NCI-H345 treated with DMSO at 0.1 percent for 48 hours (cell line): ENCODE measurements around the gene PAPPA2.
"Not testable (repeated sequence)": the region's sequence is repeated elsewhere in the genome, so short reads cannot be mapped to it uniquely, and the experiment has no call there.

Experiments
- DNase-seq: peaks from one replicate; lab custom pipeline; 2025; ENCODE audit not compliant: unreplicated experiment; lab: John Stamatoyannopoulos, UW

Gene PAPPA2

GRCh38 chr1:176602388-176603004 is 139.5 kb downstream of the PAPPA2 start:
- DNase-seq, result no peak

GRCh38 chr1:176603696-176604095 is 140.7 kb downstream of the PAPPA2 start:
- no peak for DNase-seq

- DNase-seq, result no peak
These were observed 141.5 kb downstream of the PAPPA2 start for GRCh38 chr1:176604461-176604860.

- DNase-seq, result no peak
These were observed 142.2 kb downstream of the PAPPA2 start for GRCh38 chr1:176605176-176605575.

- DNase-seq, result no peak
These were observed 146.8 kb downstream of the PAPPA2 start for GRCh38 chr1:176609556-176610408.

- no peak for DNase-seq
These were observed 149.8 kb downstream of the PAPPA2 start for GRCh38 chr1:176612791-176613190.

GRCh38 chr1:176617881-176618280 is 154.9 kb downstream of the PAPPA2 start:
- no peak for DNase-seq

- DNase-seq, result no peak
These were observed 156.3 kb downstream of the PAPPA2 start for GRCh38 chr1:176619261-176619660.

GRCh38 chr1:176625365-176625764 is 162.4 kb downstream of the PAPPA2 start:
- DNase-seq, result no peak

- DNase-seq, result no peak
These were observed 163.6 kb downstream of the PAPPA2 start for GRCh38 chr1:176626572-176627061.

- DNase-seq, result no peak
These were observed 165.8 kb downstream of the PAPPA2 start for GRCh38 chr1:176628775-176629174.

- not testable (repeated sequence) for DNase-seq
These were observed 171.8 kb downstream of the PAPPA2 start for GRCh38 chr1:176634733-176635132.

GRCh38 chr1:176638713-176639526 is 175.9 kb downstream of the PAPPA2 start:
- DNase-seq, result no peak

GRCh38 chr1:176643536-176643935 is 180.6 kb downstream of the PAPPA2 start:
- DNase-seq, result no peak

- DNase-seq, result no peak
These were observed 185.6 kb downstream of the PAPPA2 start for GRCh38 chr1:176648556-176648955.

- no peak for DNase-seq
These were observed 193.5 kb downstream of the PAPPA2 start for GRCh38 chr1:176656257-176656995.

GRCh38 chr1:176669782-176670181 is 206.8 kb downstream of the PAPPA2 start:
- DNase-seq, result no peak

- no peak for DNase-seq
These were observed 207.9 kb downstream of the PAPPA2 start for GRCh38 chr1:176670853-176671252.

GRCh38 chr1:176682830-176683535 is 220.0 kb downstream of the PAPPA2 start:
- no peak for DNase-seq
